ENCODE data around the gene CDK9. TPM values are rescaled to one million over a fixed set of nuclear protein-coding genes. Genes with fewer than 3 reads are reported as not detected.

CDK9 gene
- total RNA-seq, 1 donor: 77.8 TPM

- Histone ChIP-seq H3K4me1 (ENCODE audit: insufficient read depth, low read length) (peaks cover 81% of the 10 kb centered on the region), H3K27me3 (ENCODE audit: insufficient read depth, low read length) (no peaks in the 10 kb centered on the region), H3K4me3 (ENCODE audit: low read length) (no peak overlapping the region), H3K9me3 (ENCODE audit: low read depth, low read length) (no peaks in the 10 kb centered on the region)
Measured at GRCh38 chr9:127783111-127784008, 2.5 kb upstream of the CDK9 start.

- Histone ChIP-seq H3K27me3 (ENCODE audit: insufficient read depth, low read length) (no peaks in the 10 kb centered on the region), H3K4me3 (ENCODE audit: low read length) (peak overlapping the region; percentile 85), H3K4me1 (ENCODE audit: insufficient read depth, low read length) (peaks cover 64% of the 10 kb centered on the region), H3K9me3 (ENCODE audit: low read depth, low read length) (no peaks in the 10 kb centered on the region)
Measured at GRCh38 chr9:127785023-127785932, 556 bp upstream of the CDK9 start.

GRCh38 chr9:127786773-127787104, 905 bp downstream of the CDK9 start:
- Histone ChIP-seq H3K4me1 (ENCODE audit: insufficient read depth, low read length) (peaks cover 49% of the 10 kb centered on the region), H3K9me3 (ENCODE audit: low read depth, low read length) (no peaks in the 10 kb centered on the region), H3K4me3 (ENCODE audit: low read length) (peak overlapping the region; percentile 85), H3K27me3 (ENCODE audit: insufficient read depth, low read length) (no peaks in the 10 kb centered on the region)

GRCh38 chr9:127788337-127789011, 2.6 kb downstream of the CDK9 start:
- Histone ChIP-seq H3K4me3 (ENCODE audit: low read length) (no peak overlapping the region), H3K4me1 (ENCODE audit: insufficient read depth, low read length) (peaks cover 32% of the 10 kb centered on the region), H3K27me3 (ENCODE audit: insufficient read depth, low read length) (no peaks in the 10 kb centered on the region), H3K9me3 (ENCODE audit: low read depth, low read length) (no peaks in the 10 kb centered on the region)

GRCh38 chr9:127789179-127789578, 3.3 kb downstream of the CDK9 start:
- H3K4me1 ChIP-seq (ENCODE audit: insufficient read depth, low read length): peaks cover 25% of the 10 kb centered on the region
- no peak overlapping the region for H3K4me3 ChIP-seq (ENCODE audit: low read length)
- no peaks in the 10 kb centered on the region for H3K27me3 ChIP-seq (ENCODE audit: insufficient read depth, low read length)
- no peaks in the 10 kb centered on the region for H3K9me3 ChIP-seq (ENCODE audit: low read depth, low read length)

GRCh38 chr9:127790094-127790855, 4.4 kb downstream of the CDK9 start:
- no peaks in the 10 kb centered on the region for H3K27me3 ChIP-seq (ENCODE audit: insufficient read depth, low read length)
- H3K9me3 ChIP-seq (ENCODE audit: low read depth, low read length): no peaks in the 10 kb centered on the region
- H3K4me1 ChIP-seq (ENCODE audit: insufficient read depth, low read length): peaks cover 17% of the 10 kb centered on the region
- H3K4me3 ChIP-seq (ENCODE audit: low read length): no peak overlapping the region

- peaks cover 19% of the 10 kb centered on the region for H3K4me1 ChIP-seq (ENCODE audit: insufficient read depth, low read length)
Measured at GRCh38 chr9:127791085-127791484, 5.3 kb downstream of the CDK9 start.

GRCh38 chr9:127792417-127793031, 6.7 kb downstream of the CDK9 start:
- Histone ChIP-seq H3K4me3 (ENCODE audit: low read length) (no peak overlapping the region), H3K9me3 (ENCODE audit: low read depth, low read length) (no peaks in the 10 kb centered on the region), H3K4me1 (ENCODE audit: insufficient read depth, low read length) (peaks cover 23% of the 10 kb centered on the region)

More at GRCh38 chr9:127791085-127791484, 5.3 kb downstream of the CDK9 start:
- no peaks in the 10 kb centered on the region for H3K9me3 ChIP-seq (ENCODE audit: low read depth, low read length)
- H3K4me3 ChIP-seq (ENCODE audit: low read length): no peak overlapping the region
- no peaks in the 10 kb centered on the region for H3K27me3 ChIP-seq (ENCODE audit: insufficient read depth, low read length)

GRCh38 chr9:127793093-127793708, 7.4 kb downstream of the CDK9 start:
- Histone ChIP-seq H3K9me3 (ENCODE audit: low read depth, low read length) (no peaks in the 10 kb centered on the region), H3K4me1 (ENCODE audit: insufficient read depth, low read length) (peaks cover 20% of the 10 kb centered on the region), H3K4me3 (ENCODE audit: low read length) (no peak overlapping the region), H3K27me3 (ENCODE audit: insufficient read depth, low read length) (no peaks in the 10 kb centered on the region)

More at GRCh38 chr9:127792417-127793031, 6.7 kb downstream of the CDK9 start:
- H3K27me3 ChIP-seq (ENCODE audit: insufficient read depth, low read length): no peaks in the 10 kb centered on the region

- H3K27me3 ChIP-seq (ENCODE audit: insufficient read depth, low read length): no peaks in the 10 kb centered on the region
- H3K4me1 ChIP-seq (ENCODE audit: insufficient read depth, low read length): peaks cover 20% of the 10 kb centered on the region
- no peaks in the 10 kb centered on the region for H3K9me3 ChIP-seq (ENCODE audit: low read depth, low read length)
- no peak overlapping the region for H3K4me3 ChIP-seq (ENCODE audit: low read length)
Measured at GRCh38 chr9:127794001-127794791, 8.4 kb downstream of the CDK9 start.

GRCh38 chr9:127796225-127796813, 10.5 kb downstream of the CDK9 start:
- Histone ChIP-seq H3K4me1 (ENCODE audit: insufficient read depth, low read length) (peaks cover 24% of the 10 kb centered on the region), H3K27me3 (ENCODE audit: insufficient read depth, low read length) (no peaks in the 10 kb centered on the region), H3K4me3 (ENCODE audit: low read length) (no peak overlapping the region), H3K9me3 (ENCODE audit: low read depth, low read length) (no peaks in the 10 kb centered on the region)

GRCh38 chr9:127796852-127797370, 11.1 kb downstream of the CDK9 start:
- Histone ChIP-seq H3K4me1 (ENCODE audit: insufficient read depth, low read length) (peaks cover 30% of the 10 kb centered on the region), H3K9me3 (ENCODE audit: low read depth, low read length) (no peaks in the 10 kb centered on the region), H3K4me3 (ENCODE audit: low read length) (no peak overlapping the region)

More at GRCh38 chr9:127796852-127797370, 11.1 kb downstream of the CDK9 start:
- no peaks in the 10 kb centered on the region for H3K27me3 ChIP-seq (ENCODE audit: insufficient read depth, low read length)

Data from mononuclear cell (primary cell).